OCI-LY7 (cell line): ENCODE measurements around the gene LIN28A.

Source experiments
- EZH2phosphoT487 ChIP-seq: fragments of 200-600 bp; sonication (generic); IDR thresholded peaks from 2 replicates; pipeline ENCODE4 v1.6.1; 2018; ENCODE audit warnings: low read depth, borderline replicate concordance, mild to moderate bottlenecking, mixed run types, antibody characterized with exemption, low read length, moderate library complexity, mixed read lengths
- TF ChIP-seq, protein P1 (sequence below): fragments of 200-600 bp; sonication (generic); conservative IDR thresholded peaks from 2 replicates; pipeline ENCODE4 v1.5.1; 2014; ENCODE audit warnings: mild to moderate bottlenecking, antibody characterized with exemption, low read length, moderate library complexity, mixed read lengths

GRCh38 chr1:26367441-26367840 lies 43.2 kb upstream of the LIN28A start:
- no peak for TF ChIP-seq EZH2phosphoT487
- TF ChIP-seq, protein P1, sequence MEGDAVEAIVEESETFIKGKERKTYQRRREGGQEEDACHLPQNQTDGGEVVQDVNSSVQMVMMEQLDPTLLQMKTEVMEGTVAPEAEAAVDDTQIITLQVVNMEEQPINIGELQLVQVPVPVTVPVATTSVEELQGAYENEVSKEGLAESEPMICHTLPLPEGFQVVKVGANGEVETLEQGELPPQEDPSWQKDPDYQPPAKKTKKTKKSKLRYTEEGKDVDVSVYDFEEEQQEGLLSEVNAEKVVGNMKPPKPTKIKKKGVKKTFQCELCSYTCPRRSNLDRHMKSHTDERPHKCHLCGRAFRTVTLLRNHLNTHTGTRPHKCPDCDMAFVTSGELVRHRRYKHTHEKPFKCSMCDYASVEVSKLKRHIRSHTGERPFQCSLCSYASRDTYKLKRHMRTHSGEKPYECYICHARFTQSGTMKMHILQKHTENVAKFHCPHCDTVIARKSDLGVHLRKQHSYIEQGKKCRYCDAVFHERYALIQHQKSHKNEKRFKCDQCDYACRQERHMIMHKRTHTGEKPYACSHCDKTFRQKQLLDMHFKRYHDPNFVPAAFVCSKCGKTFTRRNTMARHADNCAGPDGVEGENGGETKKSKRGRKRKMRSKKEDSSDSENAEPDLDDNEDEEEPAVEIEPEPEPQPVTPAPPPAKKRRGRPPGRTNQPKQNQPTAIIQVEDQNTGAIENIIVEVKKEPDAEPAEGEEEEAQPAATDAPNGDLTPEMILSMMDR = no peak
